Stomach (tissue), 4 donors: ENCODE results near the gene COX14.

Source experiments
- CTCF ChIP-seq, 7 experiments: fragments of 450-650 bp in 4 of 7; fragments of 200-600 bp in 3 of 7; sonication (generic) in 3 of 7; IDR thresholded peaks; one replicate each; pipeline ENCODE4 v1.5.1; 2016 to 2019; ENCODE audit warnings: antibody characterized with exemption in 7 of 7, control low read depth in 2 of 7, mild to moderate bottlenecking in 1 of 7
- EP300 ChIP-seq: sonication (generic); formaldehyde crosslinking; IDR thresholded peaks from one replicate; pipeline ENCODE4 v1.6.1; 2017; ENCODE audit warnings: antibody characterized with exemption
- POLR2A ChIP-seq, 4 donors: fragments of 450-650 bp; IDR thresholded peaks; one replicate each; pipeline ENCODE4 v1.6.1; 2016; ENCODE audit warnings: antibody characterized with exemption in 4 of 4, control low read depth in 2 of 4, mild to moderate bottlenecking in 1 of 4, moderate library complexity in 1 of 4
- POLR2AphosphoS5 ChIP-seq, 3 donors: sonication (generic); formaldehyde crosslinking; IDR thresholded peaks; one replicate each; pipeline ENCODE4 v1.6.1; 2016; ENCODE audit warnings: antibody characterized with exemption in 3 of 3

- TF ChIP-seq CTCF (IDR thresholded peaks at IDR 0.05) (peak in 5 of 7 experiments; percentile 16 to 60 (median 33)), POLR2A (IDR thresholded peaks at IDR 0.05) (no peak), EP300 (no peak), POLR2AphosphoS5 (IDR thresholded peaks at IDR 0.05) (peak; percentile 48 to 91 (median 68))
Measured at GRCh38 chr12:50167049-50167828, 55.2 kb downstream of the COX14 start, which contains the start of gene CERS5.
